HepG2 (cell line): ENCODE measurements around the gene CATSPERD. TPM values are rescaled to one million over a fixed set of nuclear protein-coding genes. Genes with fewer than 3 reads are reported as not detected.

Experiments used
- ATF2 ChIP-seq: sonication (generic); formaldehyde crosslinking; IDR thresholded peaks from 2 replicates; pipeline ENCODE4 v1.4.0; 2020; ENCODE audit warnings: missing genetic modification reagents
- DZIP1 ChIP-seq: sonication (generic); formaldehyde crosslinking; IDR thresholded peaks from 2 replicates; pipeline ENCODE4 v1.5.0; 2020; ENCODE audit warnings: mild to moderate bottlenecking, missing genetic modification reagents
- HNRNPUL1 ChIP-seq: fragments of 200-400 bp; formaldehyde crosslinking; IDR thresholded peaks from 2 replicates; pipeline ENCODE4 v1.6.1; 2017; ENCODE audit warnings: low read depth, mild to moderate bottlenecking, low read length, moderate library complexity
- POLR2G ChIP-seq: fragments of 200-400 bp; formaldehyde crosslinking; IDR thresholded peaks from 2 replicates; pipeline ENCODE4 v1.6.1; 2018; ENCODE audit warnings: mild to moderate bottlenecking, low read depth, low read length, moderate library complexity
- PREB ChIP-seq: sonication (generic); formaldehyde crosslinking; IDR thresholded peaks from 2 replicates; pipeline ENCODE4 v1.4.0; 2020; ENCODE audit warnings: missing genetic modification reagents
- RAD21 ChIP-seq: fragments of 450-650 bp; formaldehyde crosslinking; IDR thresholded peaks from 2 replicates; pipeline ENCODE4 v1.5.0; 2020; ENCODE audit warnings: mild to moderate bottlenecking
- SPEN ChIP-seq: sonication (generic); formaldehyde crosslinking; IDR thresholded peaks from 2 replicates; pipeline ENCODE4 v1.5.1; 2020; ENCODE audit warnings: low read depth, mild to moderate bottlenecking, missing genetic modification reagents
- ZEB1 ChIP-seq: IDR thresholded peaks from 2 replicates; pipeline ENCODE4 v1.6.1; 2012; ENCODE audit warnings: mild to moderate bottlenecking, low read depth, inconsistent platforms; ENCODE audit not compliant: insufficient replicate concordance
- ZFP36 ChIP-seq: fragments of 150-350 bp; IDR thresholded peaks from 2 replicates; pipeline ENCODE4 v1.6.1; 2018; ENCODE audit warnings: borderline replicate concordance, low read length, low read depth; ENCODE audit not compliant: partially characterized antibody
- ZNF432 ChIP-seq: sonication (generic); formaldehyde crosslinking; IDR thresholded peaks from 2 replicates; pipeline ENCODE4 v1.5.0; 2020; ENCODE audit warnings: missing genetic modification reagents, mild to moderate bottlenecking, borderline replicate concordance
- ZNF710 ChIP-seq: sonication (generic); formaldehyde crosslinking; IDR thresholded peaks from 2 replicates; pipeline ENCODE4 v1.5.0; 2020; ENCODE audit warnings: mild to moderate bottlenecking, missing genetic modification reagents, borderline replicate concordance
- ZNF83 ChIP-seq: sonication (generic); formaldehyde crosslinking; IDR thresholded peaks from 2 replicates; pipeline ENCODE4 v1.4.0; 2020; ENCODE audit warnings: missing genetic modification reagents, mild to moderate bottlenecking, borderline replicate concordance
- ZSCAN29 ChIP-seq: sonication (generic); formaldehyde crosslinking; conservative IDR thresholded peaks from 2 replicates; pipeline ENCODE4 v1.4.0; 2020; ENCODE audit warnings: mild to moderate bottlenecking, missing genetic modification reagents
- polyA plus RNA-seq, 8 experiments: library from polyadenylated mRNA; depleted of rRNA in 3 of 8; stranded (reverse) in 7 of 8; unstranded in 1 of 8; fragments of >200 nt; fragmentation: Illumina TruSeq in 4 of 8; extraction: Trizol in 4 of 8; gene quantifications; 2 replicates each; pipeline versions ENCODE4 v1.2.1 to v1.2.3, GENCODE V29; 2011 to 2016; ENCODE audit warnings: low read depth in 4 of 8, missing spikeins in 1 of 8, mixed read lengths in 1 of 8; ENCODE audit not compliant: insufficient read depth in 1 of 8
- total RNA-seq, 5 experiments: library from RNA; depleted of rRNA; stranded (reverse); fragments of >200 nt; fragmentation: Illumina TruSeq; extraction: Trizol; gene quantifications; 2 replicates each; pipeline ENCODE4 v1.2.3, GENCODE V29; 2016; ENCODE audit warnings: low read depth in 1 of 5
- TF ChIP-seq, protein P1 (sequence below), 2 experiments: IDR thresholded peaks; 2 replicates each; pipeline ENCODE4 v1.6.1; 2011 to 2012; ENCODE audit warnings: low read length in 2 of 2, borderline replicate concordance in 1 of 2, low read depth in 1 of 2, mild to moderate bottlenecking in 1 of 2, moderate library complexity in 1 of 2
- TF ChIP-seq, protein P2 (sequence below): IDR thresholded peaks from 2 replicates; pipeline ENCODE4 v1.6.1; 2016; ENCODE audit warnings: missing genetic modification reagents, missing compliant biosample characterization
- TF ChIP-seq, protein P3 (sequence below): sonication (generic); formaldehyde crosslinking; conservative IDR thresholded peaks from 2 replicates; pipeline ENCODE4 v1.5.0; 2020; ENCODE audit warnings: missing genetic modification reagents

The CATSPERD gene
- total and polyA plus RNA-seq, 2 of the 13 experiments (the other 11 are each of a cell fraction or from before 2014, with no cell fraction given): 0.04 TPM; not detected in 1

DNA sequence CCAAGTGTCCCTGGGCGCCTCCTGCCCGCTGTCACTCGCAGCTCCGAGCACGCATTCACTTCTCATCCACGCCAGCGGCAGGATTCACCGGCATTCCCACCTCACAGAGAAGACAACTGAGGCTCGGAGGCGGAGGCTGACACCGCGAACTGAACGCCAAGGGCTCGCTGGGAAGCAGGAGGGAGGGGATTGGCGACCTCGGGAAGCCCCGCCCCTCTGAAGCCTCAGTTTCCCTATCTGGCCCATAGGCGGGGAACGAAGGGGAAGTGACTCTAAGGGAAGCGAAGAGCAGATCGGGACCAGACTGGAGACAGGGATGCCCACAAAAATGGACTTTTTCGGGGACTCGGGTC lies 40.4 kb upstream of the CATSPERD start (continued):
- TF ChIP-seq ZNF710 (CRISPR knock-in tag) (no peak), ZNF432 (CRISPR knock-in tag) (no peak), ATF2 (CRISPR knock-in tag) (no peak), SPEN (CRISPR knock-in tag) (no peak), POLR2G (no peak), PREB (CRISPR knock-in tag) (no peak), RAD21 (CRISPR knock-in tag) (no peak), ZFP36 (no peak), HNRNPUL1 (no peak), ZNF83 (CRISPR knock-in tag) (no peak), DZIP1 (CRISPR knock-in tag) (no peak), ZSCAN29 (no peak; the same call in 1 of the 2 replicates), ZEB1 (no peak)
- TF ChIP-seq, protein P1, sequence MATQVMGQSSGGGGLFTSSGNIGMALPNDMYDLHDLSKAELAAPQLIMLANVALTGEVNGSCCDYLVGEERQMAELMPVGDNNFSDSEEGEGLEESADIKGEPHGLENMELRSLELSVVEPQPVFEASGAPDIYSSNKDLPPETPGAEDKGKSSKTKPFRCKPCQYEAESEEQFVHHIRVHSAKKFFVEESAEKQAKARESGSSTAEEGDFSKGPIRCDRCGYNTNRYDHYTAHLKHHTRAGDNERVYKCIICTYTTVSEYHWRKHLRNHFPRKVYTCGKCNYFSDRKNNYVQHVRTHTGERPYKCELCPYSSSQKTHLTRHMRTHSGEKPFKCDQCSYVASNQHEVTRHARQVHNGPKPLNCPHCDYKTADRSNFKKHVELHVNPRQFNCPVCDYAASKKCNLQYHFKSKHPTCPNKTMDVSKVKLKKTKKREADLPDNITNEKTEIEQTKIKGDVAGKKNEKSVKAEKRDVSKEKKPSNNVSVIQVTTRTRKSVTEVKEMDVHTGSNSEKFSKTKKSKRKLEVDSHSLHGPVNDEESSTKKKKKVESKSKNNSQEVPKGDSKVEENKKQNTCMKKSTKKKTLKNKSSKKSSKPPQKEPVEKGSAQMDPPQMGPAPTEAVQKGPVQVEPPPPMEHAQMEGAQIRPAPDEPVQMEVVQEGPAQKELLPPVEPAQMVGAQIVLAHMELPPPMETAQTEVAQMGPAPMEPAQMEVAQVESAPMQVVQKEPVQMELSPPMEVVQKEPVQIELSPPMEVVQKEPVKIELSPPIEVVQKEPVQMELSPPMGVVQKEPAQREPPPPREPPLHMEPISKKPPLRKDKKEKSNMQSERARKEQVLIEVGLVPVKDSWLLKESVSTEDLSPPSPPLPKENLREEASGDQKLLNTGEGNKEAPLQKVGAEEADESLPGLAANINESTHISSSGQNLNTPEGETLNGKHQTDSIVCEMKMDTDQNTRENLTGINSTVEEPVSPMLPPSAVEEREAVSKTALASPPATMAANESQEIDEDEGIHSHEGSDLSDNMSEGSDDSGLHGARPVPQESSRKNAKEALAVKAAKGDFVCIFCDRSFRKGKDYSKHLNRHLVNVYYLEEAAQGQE (IDR thresholded peaks at IDR 0.05; ENCODE audit: borderline replicate concordance in 1 of 2, low read depth in 1 of 2, low read length in 2 of 2): no peak
- TF ChIP-seq, protein P2, sequence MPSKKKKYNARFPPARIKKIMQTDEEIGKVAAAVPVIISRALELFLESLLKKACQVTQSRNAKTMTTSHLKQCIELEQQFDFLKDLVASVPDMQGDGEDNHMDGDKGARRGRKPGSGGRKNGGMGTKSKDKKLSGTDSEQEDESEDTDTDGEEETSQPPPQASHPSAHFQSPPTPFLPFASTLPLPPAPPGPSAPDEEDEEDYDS: no peak
- TF ChIP-seq, protein P3, sequence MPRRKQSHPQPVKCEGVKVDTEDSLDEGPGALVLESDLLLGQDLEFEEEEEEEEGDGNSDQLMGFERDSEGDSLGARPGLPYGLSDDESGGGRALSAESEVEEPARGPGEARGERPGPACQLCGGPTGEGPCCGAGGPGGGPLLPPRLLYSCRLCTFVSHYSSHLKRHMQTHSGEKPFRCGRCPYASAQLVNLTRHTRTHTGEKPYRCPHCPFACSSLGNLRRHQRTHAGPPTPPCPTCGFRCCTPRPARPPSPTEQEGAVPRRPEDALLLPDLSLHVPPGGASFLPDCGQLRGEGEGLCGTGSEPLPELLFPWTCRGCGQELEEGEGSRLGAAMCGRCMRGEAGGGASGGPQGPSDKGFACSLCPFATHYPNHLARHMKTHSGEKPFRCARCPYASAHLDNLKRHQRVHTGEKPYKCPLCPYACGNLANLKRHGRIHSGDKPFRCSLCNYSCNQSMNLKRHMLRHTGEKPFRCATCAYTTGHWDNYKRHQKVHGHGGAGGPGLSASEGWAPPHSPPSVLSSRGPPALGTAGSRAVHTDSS (CRISPR knock-in tag): no peak
